Kidney tubule cell (primary cell): ENCODE results near the gene ZNF710.
A peak's percentile ranks its signal among the peaks of the same experiment; 100 is the strongest.

ENCODE experiments used
- DNase-seq: peaks from one replicate; pipeline ENCODE4 v3.0.0-alpha.2; 2018; ENCODE audit warnings: low spot score

The ZNF710 gene

DNA sequence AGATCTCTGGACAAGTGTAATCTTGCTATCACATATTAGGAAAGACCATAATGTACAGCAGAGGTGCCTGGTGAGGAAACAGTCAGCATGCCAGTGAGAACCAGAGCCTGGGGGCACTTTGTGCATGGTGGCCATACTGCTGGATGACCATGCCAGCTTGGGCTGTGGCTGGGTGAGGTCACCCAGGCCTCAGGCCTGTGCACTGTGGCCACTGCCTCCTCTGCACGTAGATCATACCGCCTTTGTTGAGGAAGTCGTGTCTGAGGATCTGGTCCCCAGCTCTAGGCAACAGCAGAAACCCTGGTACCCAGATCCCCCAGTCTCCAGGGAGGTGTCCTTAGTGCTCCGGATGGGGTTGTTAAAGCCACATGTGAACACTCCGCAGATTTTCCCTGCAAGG is 38.9 kb downstream of the ZNF710 start:
- DNase-seq = no peak

DNA sequence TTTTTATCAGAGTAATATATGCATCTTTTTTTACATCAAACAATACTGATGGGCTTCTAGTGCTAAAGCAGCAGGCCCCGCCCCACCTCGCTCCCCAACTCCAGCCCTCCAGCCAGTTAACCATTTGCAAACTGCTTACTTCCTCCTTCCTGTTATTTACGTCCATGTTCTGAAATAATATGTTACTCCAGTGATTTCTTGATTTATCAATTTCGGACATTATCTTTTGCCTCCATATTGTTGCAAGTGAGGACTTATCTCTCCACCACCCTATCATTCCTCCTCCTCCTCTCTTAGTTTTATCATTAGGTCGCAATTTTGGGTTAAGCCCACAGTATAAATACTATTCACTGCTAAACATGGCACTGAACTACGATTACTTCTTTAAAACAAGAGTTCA is 39.5 kb downstream of the ZNF710 start:
- no peak for DNase-seq

DNA sequence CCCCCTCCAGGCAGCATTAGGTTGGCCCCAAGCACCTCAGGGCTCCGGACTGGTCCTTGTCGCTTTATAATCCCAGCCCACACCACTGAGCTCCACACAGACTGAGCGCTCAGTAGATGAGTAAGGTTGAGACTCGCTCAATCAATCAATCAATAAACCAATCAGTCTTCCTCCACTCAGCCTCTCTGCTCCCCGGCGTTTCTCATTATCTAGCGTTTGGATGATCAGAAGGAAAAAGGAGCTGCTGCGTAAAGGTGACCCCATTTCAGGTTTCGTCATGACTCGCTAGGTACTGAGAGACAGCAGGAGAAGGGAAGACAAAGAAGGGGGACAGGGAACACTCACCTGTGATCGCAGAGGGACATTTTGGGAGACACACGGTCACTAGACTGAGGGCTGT is 41.2 kb downstream of the ZNF710 start:
- DNase-seq = no peak

DNA sequence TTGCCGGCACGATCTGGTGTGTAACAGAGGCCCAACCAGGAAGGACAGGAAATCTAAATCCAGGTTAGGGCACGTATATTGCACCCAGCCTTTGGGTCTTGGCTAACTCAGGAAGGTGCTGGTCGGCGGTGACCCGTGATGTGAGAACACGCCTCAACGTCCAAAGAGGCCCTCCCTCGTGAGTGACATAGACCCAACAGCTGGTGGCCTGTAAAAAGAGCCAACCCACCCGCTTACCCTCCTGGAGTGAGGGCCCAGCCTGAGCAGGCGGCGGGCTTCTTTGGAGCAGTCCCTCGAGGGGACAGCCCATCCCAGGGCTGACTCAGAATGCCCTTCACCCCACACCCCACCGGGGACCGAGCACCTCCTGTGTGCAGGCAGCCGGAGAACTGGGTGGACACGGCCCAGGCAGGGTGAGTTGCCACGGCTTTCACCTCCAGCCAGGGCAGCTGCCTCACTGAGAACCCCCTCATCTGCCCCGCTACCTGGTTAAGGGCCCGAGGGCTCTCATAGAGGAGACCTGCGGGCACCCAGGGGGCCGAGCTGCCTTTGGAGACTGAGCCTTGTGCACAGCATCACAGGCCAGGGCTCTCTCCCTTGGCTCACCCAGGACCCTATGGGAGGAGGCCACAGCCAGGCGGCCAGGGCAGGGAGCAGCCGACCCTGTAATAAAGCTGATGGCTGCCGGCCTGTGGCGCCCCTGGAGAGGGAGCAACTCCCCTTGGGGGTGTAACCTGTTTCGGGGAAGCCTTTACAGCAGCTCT is 41.8 kb downstream of the ZNF710 start:
- no peak for DNase-seq

DNA sequence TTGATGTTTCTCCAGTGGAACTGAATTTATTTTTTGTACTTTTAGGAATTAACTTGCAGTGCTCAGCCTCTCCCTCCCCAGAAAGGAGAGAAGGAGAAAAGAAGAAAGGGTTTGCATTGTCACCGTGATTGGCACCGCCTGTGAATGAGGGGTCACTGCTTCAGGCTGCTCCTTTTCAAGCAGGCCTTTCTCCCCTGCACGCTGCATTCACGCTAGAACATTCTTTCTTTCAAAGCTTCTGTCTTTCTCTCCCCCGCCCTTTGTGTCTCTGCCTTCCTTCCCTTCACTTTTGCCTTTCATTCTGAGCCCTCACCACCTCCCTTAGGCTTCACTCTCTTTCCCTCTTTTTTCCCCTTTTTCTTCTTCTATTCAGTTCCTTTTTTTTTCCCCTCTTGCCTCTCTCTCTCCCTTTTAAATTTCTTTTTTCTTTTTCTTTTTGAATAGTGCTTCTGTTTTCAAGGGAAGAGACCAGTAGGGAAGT is 42.4 kb downstream of the ZNF710 start:
- DNase-seq = no peak

DNA sequence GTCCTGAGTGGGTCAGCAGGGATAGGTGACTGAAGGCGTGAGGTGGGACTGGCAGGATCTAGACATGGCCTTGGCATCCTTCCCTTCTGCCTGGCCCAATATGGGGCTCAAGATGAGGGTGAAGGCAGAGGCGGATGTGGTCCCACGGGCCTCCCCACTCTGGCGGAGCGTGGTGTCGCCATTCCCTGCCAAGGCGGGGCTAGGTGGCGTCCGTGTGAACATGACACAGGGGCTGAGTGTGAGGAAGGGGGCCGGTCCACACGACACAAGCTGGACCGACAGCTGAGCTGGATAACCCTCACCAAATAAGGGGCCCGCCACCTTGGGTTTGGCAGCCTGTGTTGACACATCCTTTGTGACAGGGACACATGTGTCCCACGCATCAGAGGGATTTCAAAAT is 43.1 kb downstream of the ZNF710 start:
- no peak for DNase-seq

DNA sequence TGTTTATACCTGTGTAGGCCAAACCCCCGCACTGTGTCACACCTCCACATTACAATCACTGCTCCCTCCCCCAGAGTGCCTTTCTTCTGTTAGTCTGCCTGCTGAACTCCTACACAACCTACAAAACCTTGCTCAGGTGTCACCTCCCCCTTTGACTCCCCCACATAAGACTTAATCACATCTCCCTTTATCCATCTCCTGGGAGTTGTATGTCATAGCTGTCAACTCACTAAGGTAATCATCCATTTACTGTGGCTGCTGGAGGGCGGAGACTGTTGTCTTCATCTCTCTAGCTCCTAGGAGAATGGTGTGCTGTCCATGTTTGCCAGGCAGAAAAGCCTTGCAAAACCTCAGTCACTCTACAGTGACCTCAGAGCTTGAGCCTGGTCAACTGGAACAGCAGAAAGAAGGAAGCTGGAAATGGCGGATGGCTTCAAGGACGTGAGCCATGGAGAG is 43.8 kb downstream of the ZNF710 start:
- peak; percentile 84 for DNase-seq

DNA sequence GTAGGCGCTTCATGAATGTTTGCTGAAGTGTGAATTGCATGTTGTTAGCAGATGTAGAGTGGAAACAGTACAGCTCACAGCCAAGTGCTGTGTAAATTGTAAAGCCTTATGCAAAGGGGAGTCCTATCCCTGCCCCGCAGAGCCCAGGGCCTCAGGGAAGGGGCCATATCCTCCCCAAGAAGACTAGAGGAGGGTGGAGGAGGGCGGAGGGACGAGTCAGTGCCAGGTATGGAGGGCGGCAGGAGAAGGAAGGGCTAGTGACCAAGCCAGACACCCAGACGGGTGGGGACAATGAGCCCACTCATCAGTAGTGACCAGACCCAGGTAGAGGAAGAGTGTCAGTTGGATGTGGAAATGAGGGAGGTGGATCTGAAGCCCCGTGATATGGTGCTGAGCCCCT is 45.2 kb downstream of the ZNF710 start:
- no peak for DNase-seq

DNA sequence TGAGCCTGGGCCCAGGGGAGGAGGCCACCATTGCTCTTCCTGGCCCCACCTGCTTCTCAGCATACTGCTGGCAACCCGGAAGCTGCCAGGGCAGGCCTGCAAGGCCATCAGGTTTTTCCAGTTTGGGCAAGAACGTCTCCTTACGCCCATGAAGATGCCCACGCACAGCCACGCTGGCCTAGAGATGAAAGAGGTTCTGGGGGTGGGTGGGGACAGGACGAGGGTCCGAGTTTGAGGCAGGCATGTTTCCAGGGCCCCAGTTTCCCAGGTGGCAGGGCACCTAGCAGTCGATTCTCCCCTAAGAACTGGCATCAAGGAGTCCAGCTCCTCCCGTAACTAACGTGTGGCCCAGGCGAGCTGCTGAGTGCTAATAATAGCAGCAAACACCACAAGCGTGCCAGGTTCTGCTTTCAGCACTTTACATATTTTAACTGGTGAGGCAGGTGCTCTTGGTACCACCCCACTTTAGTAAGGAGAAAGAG is 45.8 kb downstream of the ZNF710 start:
- peak; percentile 45 for DNase-seq

DNA sequence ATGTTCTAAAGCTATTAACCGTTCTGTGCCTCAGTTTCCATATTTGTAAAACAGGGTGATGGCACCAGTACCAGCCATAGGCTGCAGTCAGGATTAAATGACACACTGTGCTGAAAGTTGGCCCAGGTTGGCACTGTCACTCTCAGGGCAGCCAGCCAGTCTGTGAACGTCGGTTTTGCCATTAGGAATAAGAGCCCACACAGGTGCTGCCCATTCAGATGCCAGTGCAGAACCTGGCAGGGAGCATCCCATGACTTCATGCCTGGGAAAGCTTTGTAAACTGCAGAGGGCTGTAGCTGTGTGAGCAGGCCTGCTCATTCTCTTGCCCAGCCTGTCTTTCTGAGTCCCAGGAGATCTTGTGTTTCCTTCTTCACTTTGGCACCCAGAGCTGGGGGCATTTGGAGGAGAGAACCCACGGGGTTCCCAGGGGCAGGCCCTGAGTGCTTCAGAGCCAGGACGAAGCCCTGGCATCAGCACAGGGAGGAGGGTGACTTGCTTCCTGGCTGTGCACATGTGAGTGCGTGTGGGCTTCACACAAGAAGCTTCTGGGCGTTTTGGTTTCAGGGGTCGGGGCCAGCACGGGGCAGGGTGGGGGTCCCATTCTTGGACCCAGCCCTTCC is 46.9 kb downstream of the ZNF710 start:
- no peak for DNase-seq

DNA sequence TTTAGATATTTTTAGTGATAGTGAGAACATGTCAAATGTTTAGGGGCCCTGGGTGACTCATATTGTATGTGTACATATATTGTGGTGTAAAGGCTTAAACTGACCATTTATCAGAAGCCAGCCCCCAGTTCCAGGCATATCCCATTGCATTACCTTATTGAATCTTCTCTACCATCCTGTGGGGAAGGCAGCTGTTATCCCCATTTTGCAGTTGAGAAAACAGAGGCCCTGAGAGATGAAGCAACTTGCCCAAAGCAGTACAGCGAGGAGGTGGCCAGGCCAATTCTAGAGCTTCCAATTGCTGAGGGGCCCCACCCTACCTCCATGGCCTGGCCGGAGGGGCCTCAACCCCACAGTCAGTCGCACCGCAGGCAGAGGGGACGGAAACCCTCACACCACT is 47.9 kb downstream of the ZNF710 start:
- DNase-seq = no peak

DNA sequence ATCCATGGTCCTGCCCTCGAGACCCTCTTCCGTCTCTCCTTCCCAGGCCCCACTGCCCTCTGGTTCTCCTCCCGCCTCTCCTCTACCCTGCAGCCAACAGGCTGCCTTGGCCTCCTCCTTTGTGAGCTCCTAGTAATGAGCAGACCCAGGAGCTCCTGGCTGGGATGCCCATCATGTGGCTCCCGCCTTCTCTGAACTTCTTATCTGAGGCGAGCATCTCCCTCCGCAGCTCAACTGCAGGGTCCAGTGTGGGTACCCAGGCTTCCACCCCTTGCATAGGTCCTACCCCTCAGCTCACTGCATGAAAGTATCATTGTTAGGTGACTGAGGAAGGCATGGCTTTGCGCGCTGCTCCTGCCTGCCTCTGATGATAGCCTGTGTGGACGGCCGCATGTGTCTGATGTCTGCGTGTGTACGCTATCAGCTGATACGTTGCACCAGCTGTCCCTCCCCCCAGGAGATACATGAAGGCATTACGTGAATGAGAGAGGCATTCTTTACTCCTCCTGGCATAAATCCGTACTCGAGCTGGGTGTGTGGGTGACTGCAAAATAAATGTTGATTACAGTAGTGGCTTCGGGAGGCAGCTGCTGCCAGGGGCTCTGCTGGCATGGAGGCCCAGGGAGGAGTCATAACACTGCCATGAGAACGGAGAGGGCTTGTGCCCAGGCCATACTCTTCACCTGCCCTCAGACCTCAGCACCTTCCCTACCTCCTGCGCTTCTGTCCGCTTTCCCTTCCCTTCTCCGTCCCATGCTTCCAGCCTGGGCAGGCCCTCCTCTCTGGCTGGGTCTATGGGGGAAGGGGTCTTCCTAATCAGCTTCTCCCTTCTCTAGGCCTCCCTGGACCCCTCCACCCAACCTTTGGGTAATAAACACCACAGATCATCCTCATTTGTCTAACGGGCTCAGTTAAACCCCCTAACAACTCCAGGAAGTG is 48.8 kb downstream of the ZNF710 start:
- no peak for DNase-seq

DNA sequence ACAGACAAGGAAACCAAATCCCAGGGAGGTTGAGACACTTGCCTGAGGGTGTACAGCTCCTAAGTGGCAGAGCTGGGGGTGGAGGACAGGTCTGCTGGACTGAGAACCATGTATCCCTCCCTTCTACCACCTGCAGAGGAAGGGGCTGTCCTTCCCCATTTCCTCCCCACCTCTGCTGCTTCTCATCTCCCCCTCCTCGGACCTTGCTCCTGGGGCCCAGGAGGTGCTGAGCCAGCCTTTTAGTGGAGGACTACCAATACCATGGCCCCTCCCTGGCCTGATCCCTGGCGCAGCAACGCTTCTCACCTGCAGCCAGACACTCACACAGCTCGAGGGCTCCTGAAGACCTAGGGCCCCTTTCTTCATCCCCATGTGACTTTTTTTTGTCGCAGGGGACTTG is 50.8 kb downstream of the ZNF710 start:
- DNase-seq = no peak

DNA sequence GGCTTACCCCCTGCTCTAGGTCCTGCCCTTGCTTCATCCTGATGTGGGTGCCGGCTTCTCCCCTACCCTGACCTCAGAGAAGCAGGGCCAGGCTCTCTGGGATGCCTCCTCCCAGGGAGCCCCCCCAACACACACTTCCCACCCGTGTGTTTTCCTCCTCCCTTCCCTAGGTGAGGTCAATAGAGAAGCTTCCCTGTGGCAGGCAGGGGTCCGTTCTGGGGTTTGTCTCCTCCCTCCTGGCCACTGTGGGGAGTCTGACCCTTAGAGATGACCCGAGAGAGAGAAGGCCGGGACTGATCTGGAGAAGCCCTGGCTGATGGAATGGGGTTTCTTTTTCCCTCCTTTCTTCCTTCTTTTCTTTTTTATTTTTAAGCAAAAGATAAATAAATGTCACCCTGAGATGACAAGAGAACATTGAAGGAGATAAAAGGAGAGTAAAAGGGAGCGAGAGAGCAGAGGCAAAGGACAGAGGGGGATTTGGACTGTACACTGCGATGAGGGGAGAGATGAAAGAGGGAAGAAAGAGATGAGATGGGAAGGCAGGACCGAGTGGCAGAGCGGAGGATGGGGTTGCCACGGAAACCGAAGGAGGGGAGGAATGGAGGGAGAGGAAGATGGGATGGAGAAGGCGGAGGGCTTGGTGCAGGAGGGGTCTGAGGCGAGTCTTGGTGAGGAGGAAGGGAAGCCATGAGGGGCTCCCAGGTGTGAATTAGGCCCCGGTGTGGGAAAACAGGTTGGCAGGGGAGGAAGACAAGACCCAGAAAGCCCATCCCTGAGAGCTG is 52.8 kb downstream of the ZNF710 start:
- DNase-seq = no peak

DNA sequence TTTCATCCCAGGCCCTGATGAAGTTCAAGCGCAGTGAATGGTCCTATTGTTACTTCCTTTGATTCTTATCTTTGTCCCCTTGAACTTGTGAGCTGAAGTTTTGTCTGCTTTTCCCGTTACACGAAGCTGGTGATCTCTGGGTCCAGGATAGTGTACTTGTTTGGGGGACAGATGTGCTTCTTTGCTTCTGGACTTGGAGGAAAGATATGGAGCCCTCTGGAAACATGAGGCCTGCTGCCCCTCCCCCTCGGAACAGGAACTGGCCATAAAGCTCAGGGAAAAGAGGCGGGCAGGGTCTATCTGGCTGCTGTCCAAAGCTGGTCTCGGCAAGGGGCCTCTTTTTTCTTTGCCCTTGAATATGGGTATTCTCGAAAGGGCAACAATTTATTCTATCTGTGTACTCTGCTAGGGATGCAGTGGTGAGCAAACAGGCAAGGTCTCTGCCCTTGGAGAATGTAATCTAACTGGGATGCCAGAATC is 53.5 kb downstream of the ZNF710 start:
- DNase-seq = no peak

DNA sequence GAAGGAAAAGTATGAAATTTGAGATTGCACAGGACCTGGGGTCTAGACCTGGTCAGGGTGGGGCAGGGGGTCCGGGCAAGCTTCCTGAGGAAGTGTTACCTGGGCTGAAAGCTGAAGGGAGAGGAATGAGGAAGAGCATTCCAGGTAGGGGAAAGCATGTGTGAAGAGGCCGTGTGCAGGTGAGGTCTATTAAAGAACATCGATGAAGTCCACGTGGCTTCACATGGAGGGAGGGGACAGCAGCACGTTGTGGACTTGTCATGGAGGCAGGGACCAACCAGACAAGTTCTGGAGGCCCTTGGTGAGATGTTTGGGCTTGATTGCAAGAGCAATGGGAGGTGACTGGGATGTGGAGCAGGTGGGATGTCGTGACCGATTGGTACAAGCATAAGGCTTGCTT is 54.1 kb downstream of the ZNF710 start:
- no peak for DNase-seq

DNA sequence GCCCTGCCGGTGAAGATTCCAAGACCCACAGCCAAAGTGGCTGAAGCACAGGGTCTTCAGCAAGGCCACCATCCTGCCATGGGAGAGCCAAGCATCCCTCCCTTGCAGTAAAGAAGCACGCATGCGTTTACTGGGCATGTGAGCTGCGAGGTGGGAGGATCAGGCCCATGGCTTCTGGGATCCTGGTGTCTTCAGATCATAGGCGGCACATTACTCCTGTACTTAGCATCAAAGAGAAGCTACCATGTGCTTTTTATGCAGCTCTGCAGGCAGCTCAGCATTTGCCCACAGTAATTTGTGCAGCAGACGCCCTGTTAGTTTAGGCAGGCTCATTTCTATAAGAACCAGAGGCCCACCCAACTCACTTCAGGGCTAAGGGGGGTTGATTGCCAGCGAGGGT is 55.4 kb downstream of the ZNF710 start:
- no peak for DNase-seq

DNA sequence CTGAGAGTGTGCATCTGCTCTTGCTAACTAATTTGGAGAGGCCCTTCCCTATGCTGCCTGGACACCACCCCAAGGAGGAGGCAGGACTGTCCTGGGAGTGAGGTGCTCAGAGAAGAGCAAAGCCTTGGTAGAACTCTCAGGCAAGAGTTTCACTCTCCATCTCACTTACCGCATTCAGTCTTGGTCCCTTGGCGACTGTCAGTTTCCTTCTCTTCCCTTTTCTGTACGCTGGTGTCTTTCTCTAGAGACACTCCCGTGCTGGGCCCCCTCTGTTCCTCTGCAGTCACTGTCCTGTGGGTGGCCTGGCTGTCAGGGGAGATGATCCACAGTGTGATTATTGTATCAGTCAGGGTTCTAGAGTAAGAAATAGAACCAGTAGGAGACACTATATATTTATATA is 57.2 kb downstream of the ZNF710 start:
- no peak for DNase-seq

DNA sequence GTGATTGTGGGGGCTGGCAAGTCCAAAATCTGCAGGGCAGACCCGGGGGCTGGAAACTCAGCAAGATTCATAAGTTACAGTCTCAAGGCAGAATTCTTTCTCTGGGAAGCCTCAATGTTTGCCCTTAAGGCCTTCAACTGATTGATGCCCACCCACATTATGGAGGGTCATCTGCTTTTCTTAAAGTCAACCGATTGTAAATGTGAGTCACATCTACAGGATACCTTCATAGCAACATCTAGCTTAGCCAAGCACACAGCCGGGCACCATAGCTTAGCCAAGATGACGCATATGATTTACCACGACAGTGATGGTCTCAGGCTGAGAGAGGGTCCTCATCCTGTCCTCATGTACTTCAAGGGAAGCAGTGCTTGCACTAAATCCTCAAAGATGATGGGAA is 57.7 kb downstream of the ZNF710 start:
- no peak for DNase-seq

DNA sequence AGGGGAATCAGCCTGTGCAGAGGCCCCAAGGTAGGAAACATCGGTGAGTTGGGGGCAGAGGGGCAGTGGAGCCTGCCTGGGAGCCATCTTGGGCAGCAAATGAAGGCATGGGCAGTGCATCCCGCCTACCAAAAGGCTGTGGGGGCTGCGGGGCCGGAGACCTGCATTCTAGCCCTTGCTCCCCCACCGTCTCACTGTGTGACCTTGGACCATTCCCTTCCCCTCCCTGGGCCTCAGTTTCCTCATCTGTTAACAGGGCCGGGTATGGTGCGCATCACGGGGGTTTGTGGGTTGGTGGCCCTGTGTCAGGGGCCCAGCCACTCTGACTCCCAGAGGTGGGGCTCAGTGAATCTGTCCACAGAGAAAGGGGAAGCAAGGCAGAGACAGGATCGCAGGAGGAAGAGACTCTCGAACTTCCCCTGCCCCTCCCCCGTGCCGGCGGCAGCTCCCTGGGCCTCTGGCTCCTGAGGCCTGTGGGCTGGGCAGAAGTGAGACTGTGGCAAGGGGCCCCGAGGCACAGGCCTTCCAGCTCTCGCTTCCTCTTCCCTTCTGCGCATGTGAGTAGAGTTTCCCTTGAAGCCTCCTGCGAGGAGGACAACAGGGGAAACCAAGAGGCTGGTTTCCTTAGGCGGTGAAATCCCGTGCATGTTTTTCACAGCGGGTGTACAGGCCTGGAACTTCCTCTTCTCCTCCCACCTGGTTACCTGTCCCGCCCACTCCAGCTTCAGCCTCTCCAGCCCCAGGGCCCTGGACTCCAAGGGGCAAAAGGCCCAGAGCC is 58.3 kb downstream of the ZNF710 start:
- DNase-seq = no peak

DNA sequence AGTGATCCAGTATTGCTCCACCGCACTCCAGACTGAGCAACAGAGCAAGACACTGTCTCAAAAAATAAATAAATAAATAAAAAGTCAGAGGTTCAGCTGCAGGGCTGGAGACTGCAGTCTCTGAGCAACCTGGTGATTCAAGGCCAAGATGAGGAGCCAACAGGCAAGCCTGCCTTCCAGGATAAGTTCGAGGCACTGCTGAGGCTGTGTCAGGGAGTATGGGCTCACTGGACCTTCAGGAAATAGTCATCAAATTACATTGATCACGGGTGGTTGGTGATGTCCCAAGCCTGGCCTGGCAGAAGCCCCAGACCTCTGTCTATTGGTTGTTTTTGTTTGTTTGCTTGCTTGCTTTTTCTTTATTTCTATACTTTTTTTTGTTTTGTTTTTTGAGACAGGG is 59.7 kb downstream of the ZNF710 start:
- no peak for DNase-seq
